Stimulated activated CD8-positive, alpha-beta memory T cell treated with anti-CD3 and anti-CD28 coated beads, Interleukin-4, amount 100 ng/mL, for 24 hours (primary cell): ENCODE data around the gene THADA.

Experiments
- DNase-seq: peaks from one replicate; pipeline ENCODE4 v3.0.0-alpha.2; 2020; ENCODE audit warnings: low read depth

THADA gene

DNA sequence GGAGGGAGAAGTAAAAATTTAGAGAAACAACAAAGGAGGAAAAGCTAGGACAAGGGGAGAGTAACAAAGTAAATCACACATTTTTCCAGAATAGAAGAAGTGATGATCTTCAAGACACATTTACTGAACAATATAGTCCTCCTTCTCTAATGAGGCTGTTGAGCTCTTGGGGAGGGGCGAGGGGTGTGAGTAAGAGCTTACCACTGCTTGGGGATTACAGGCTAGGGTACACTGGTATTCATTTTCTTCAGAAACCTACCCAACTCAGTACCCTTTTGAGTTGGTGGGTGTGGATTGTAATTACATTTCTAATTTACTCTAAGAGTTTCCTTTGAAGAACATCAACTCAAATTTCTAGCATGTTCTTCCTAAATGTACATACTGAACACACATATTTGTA, 211.7 kb downstream of the THADA start:
- DNase-seq: no peak

DNA sequence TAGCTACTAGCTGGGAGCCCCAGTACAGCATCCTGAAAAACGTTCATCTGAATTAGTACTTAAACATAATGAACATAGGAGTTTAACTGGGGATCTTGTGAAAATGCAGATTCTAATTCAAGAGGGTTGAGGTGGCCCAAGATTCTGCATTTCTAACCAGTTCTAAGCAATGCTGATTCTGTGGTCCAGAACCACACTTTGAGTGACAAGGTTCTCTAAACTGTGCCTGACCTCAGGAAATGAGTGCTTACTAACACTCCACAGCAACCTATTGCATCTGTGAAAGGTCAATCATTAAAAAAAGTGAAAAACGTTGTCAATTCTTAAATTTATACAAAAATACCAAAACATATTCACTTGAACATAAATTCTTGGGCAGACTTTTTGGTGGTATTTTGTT, 212.3 kb downstream of the THADA start:
- no peak for DNase-seq

DNA sequence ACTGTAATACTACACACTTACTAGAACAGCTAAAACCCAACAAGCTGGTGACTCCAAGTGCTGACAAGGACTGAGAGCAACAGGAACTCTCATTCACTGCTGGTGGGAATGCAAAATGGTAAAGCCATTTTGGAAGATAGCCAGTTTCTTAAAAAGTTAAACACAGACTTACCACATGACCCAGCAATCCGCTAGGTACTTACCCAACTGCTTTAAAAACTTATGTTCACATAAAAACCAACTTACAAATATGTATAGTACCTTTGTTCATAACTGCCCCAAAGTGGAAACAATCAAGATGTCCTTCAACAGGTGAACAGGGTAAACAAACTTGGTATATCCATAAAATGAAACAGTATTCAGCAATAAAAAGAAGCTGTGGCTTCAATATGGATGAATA, 216.3 kb downstream of the THADA start:
- DNase-seq: no peak

DNA sequence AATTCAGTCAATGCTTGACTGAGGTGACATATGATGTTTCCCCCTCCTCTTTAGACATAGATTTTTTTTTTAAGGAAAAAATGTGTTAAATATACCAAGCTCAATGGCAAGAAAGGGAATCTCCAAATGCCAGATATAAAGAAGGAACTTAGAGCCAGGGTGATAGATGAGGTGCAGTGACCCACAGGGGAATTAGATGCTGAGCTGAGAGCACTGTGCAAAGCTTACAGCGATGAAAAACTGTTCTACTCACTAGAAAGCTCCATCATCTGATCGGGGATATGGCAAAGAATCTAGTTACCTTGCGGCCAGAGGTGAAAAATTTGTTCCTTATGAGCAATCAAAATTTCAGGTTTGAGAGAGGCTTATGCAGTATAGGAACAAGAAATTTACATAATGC, 218.5 kb downstream of the THADA start:
- DNase-seq: no peak

DNA sequence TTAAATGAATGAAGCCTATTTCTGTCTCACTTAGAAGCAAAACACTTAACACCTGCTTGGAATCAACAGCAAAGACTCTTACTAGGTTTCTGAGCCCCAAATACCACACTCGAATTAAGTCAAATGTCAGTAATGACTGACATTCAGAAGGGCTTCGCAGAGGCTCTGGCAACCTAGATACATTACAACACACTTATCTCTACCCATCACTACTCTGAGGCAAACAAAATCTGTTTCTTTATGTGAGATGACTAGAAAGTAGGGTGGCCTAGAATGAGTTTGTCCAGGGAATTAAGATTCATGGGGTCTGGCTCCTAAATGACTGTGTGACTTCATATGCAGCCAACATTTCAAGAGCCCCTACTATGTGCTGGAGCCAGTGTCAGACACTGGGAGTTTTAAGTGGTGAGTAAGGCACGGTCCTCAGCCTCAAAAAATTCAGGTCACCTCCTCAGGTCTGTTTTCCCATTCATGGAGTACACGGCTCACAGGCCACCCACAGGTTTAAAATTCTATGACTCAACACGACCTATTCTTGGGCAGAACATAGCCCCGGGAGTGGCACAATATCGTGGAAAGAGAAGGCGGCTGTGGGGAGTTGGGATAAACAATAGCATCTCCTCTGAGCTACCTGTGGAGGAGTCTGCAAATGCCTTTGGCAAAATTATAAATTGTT, 219.2 kb downstream of the THADA start:
- DNase-seq: no peak

DNA sequence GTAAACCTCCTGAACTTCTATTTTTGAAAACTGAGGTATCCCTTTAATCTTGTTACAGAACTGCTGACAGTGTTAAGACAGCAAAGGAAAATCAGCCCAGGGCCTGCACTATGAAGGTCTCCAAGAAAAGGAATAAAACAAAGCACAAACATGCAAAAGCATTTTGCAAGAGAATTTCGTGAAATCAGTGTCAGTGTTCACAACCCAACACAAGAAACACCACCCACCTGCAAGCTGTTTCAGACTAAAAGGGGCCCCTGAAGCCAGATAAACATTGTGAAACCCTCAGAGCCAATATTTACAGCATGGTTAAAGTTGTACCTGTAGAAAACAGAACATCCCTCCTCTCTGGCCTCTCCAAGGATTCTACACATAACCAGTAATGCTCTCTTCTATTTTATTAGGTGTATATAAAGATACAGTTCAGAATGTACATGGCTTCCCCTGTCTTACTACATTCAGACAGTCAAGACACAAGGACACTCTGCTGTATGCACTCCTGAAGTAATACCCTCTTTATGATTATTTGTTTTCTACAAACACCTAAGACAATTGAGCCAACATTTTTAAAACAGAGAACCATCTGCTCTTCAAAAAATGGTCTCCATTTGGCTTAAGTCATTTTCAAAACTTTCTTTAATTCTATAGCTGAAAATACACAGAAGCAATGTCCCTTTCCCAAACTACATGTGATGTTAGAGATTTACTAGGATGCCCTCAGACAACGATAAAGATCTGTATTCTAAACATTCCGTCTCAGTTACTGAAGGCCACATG, 219.9 kb downstream of the THADA start:
- no peak for DNase-seq

DNA sequence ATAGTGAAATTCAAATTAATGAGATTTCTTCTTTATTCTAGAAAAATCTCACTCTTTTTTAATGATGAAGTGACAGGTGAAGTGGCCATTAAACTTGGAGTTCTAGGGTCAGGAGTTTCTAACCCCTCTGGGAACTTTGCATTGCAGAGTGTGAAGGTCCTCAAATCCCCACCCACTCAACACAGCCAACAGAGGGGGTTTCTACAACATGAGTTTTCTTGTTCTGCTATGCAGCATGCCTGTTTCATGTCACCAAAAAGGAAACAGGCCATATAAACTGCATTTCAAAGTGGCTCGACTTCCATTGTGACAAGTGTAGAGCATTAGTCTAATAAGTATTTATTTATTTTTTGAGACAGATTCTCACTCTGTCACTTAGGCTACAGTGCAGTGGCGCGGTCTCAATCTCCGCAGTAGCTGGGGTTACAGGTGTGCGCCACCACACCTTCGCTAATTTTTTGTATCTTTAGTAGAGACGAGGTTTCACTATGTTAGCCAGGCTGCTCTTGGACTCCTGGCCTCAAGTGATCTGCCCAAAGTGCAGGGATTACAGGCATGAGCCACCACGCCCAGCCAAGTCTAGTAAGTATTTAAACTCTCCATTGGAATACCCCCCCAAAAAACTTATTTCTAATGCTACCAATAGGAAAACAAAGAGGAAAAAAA, 223.3 kb downstream of the THADA start:
- no peak for DNase-seq

DNA sequence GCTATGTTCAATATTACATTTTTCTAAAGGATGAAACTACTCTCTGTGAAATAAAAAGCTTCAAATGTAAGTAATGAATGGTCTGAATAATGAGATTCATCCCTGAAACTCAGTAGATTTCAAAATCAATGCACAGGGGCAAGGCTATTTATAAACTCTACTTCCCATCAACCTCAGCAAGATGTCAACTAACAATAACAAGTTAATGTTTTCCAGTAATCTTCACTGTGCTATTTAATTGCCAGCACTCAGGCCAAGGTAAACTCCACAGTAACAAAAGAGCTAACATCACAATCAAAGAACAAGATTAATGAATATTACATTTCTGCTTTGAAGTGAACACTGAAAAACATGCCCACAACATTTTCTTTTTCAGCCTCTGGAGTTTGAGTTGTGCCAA, 225.1 kb downstream of the THADA start:
- no peak for DNase-seq

DNA sequence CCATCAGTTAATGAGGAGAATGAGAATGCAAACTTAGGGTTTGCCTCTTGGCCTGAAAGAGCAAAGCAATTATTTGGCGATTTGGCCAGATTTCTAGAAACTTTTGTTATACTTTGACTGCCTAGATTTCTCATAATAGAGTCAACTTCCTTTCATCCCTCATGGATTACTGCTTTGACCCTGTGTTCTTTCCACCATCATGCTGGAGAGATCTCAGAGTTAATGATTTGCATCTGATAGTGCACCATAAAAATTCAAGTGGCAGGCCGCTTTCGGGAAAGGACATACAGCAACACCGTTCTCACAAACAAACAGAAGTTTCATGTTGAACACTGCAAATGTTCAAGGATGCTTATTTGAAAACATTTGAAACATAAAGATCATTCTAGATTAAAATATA, 225.7 kb downstream of the THADA start:
- no peak for DNase-seq

DNA sequence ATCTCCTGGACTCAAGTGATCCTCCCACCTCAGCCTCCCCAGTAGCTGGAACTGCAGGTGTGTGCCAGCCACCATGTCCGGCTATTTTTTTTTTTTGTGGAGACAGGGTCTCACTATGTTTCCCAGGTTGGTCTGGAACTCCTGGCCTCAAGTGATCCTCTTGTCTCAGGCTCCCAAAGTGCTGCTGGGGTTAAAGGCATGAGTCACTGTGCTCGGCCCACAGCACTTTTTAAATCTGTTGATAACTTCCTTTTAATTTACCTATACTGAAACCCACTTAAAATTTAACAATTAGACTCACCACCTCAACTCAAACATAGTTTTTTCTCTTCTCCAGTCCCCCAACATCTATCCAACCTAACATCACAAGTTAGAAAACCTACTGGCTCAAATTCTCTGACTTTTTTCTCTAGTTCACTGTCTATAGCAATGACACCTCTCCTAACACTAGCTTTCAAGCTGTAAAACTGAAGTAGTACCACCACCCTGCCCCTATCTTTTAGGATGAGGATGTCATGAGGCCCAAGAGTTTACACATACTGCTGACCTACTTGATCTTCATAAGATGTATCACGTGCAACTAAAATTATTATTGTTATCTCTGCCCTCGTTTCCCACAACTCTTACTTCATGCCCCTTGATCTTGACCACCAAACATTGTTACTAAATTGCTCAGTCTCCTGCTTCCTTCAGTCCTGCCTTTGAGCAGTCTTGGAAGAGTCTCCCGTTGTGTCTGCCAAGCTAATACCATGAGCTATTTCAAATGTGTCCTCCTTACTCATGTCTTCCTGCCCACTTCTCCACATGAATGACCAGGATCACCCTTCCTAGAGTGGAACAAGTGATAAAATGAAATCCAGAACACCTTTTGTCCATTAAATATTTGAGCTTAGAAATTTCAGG, 227.1 kb downstream of the THADA start:
- DNase-seq: no peak

DNA sequence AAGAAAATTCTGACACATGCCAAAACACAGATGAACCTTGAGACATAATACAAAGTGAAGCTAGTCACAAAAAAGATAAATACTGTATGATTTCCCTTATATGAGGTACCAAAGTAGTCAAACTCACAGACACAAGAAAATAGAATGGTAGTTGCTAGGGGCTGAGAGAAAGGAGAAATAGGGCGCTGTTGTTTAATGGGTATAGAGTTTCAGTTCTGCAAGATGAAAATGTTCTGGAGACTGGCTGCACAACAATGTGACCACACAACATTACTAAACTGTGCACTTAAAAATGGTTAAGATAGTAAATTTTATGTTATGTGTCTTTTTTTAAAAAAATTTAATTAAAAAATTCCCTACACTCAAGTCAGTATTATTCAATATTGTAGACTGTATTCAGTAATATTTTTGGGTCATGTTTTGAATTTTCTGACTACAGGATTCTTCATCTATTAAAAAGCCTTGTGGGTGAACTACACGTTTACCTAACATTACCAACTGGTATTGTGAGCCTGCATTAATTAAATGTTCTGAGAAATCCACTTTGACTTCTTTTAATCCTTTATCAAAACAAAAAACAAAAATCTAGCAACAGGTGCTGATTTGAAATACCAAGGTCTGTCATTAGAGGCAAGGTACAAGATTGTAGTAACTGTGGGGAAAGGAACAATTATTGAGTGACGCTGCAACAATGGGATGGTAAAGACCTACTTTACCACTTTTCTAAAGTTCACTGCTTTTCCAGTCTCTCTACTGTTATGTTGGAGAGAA, 228.6 kb downstream of the THADA start:
- no peak for DNase-seq

DNA sequence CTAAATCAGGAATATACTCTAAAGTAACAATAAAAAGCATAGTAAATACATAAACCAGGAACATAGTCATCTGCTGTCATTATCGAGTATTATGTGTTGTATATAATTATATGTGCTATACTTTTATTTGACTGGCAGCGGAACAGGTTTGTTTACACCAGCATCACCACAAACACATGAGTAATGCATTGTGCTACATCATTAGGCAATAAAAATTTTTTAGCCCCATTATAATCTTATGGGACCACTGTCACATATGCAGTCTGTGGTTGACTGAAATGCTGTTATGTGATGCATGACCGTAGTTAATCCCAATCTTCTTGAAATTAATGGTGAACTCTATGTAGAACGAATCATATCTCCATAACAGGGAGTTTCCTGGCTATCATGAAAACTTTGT, 232.7 kb downstream of the THADA start:
- DNase-seq: no peak

DNA sequence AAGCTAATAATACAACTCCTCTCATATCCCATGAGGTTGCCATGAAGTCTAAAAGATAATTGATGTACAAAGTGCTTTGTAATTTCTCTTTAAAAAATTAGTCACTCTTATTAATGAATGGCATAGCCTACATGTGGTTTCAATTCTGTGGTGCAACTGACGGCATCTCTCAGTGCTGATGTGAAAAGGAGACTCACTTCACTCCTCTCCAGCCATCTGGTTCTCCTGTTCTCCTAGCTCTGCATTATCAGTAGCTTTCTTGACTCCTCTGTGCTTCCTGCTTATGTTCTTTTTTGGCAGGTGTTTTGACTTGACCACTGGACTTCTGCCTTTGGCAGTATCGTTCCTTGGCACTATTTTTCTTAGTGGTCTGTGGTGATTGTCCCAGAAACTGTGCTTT, 234.6 kb downstream of the THADA start:
- no peak for DNase-seq

DNA sequence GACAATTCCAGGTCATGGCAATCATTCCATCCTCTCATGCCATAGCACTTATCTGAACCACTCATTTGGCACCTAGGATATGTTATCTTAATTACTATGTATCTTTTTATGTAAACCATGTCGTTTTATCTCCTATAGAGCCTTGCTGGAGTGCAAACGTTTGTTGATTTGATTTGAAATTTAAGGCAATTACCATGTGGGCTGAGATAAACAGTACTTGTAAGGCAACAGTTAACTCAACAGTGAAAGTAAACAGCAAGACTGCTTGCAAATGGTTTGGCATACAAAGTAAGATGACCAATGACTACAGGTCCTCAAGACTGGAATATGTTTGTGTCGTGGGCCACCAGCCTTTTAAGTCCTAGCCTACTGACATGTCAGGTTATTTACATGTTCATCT, 235.7 kb downstream of the THADA start:
- DNase-seq: no peak

DNA sequence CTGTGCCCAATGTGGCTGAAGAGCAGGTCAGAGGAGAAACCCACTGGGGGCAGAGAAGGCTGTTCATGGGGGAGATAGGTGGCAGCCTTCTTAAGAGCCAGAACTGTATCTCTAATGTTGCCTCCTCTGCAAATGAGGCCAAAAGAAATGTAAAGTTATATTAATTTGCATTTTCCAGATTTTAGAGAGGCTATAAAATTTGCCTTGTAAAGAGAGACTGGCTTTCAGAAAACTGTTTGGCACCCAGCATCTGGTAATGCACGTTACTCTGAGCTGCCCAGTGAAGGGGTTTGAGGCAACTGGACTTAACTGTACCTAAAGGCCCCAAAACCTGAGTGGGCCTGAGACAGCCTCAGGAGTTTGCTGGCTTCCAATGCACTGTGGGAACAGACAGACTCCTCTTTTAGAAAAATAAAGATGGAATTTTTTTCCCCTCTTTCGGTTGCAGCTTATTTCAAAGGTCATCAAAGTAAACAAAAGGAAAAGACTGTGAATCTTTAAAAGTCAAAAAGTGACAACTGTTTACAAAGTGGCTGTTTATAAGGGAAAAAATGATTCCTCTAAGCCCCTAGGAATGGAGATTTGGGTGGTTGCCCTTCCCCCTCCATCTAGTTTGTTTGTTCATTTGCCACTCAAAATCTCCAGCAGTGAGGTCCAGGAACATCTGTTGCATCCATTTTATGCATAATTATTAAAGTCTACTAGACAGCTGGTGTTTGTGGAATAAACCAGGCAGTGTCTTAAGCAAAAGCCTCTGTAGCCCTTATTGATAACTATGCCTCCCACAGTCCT, 237.2 kb downstream of the THADA start:
- DNase-seq: no peak

DNA sequence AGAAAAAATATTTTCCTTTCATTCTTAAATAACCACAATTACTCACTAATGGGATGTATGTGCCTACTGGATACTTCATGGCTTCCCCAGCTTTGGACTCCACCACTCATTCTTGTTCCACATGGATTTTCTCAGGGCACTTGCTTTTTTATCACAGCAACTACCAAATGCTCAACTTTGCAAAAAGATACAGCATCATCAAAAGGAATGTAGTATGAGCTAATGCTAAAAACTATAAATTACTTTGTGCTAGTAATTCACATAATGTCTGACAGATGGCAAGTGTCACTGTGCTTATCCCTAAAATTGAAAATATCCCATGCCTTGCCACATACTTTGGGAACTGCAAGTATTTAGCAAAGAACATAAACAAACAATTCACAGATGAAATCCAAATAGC, 239.1 kb downstream of the THADA start:
- DNase-seq: no peak

DNA sequence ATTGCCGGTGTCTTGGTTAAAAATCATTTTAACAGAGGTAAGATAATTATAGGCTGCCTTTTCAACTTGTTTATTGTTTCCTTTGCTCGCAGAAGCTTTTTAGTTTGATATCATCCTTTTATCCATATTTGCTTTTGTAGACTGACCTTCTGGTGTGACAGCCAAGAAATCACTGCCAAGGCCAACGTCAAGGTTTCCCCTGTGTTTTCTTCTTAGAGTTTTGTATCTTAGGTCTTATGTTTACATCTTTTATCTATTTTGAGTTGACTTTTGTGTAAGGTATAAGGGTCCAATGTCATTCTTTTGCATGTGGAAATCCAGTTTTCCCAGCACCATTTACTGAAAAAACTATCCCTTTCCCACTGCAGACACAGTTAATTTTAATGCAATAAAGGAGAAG, 240.4 kb downstream of the THADA start:
- no peak for DNase-seq

DNA sequence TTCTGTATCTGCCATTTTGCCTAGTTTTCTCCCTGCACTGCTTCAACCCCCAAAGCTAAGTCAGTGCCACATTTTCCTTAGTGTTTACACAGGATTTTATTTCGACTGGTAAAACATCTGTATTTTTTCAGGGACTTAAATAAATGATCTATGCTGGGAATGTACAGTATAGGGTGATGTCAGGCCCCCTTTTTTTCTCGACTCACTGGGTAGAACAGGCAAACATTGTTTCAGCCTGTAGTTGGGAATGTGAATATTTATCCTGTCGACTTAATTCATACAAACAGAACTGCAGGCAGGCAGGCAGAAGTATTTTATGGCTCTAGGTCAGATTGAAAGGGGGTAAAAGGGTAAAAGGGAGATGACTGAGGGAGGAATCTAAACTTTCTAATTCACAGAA, 245.9 kb downstream of the THADA start:
- no peak for DNase-seq

DNA sequence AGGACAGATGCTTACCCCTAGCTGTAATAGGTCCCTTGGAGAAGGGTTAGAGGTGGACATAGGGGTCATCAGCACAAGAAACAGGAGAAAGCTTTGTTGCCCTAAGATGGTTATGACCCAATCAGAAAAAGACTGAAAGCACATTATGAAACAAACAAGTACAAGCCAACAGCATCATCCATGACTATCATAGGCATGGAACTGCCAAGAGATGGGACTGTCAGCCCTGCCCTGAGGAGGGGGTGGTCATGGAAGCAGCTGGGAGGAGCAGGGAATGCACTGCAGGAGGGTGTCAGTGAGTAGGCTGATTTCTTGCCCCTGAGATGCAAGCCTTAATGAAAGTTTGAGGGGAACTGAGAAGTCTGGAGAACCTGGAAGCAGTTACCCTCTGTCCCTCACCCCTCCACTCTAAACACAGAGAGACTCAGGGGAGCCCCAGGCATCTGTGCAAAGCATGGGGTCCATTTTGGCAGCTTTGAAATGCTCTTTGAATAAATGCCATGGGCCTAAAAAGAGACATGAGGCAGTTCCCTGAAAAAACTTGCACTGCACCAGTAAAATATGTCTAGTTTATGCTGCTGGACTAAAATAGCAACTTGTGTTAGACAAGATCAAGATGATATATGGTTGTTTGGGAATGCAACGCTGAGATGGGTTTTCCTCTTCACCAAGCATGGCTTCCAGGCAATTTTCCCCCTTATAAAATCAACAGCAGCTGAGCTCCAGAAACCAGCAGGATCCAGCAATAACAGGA, 246.8 kb downstream of the THADA start:
- no peak for DNase-seq

DNA sequence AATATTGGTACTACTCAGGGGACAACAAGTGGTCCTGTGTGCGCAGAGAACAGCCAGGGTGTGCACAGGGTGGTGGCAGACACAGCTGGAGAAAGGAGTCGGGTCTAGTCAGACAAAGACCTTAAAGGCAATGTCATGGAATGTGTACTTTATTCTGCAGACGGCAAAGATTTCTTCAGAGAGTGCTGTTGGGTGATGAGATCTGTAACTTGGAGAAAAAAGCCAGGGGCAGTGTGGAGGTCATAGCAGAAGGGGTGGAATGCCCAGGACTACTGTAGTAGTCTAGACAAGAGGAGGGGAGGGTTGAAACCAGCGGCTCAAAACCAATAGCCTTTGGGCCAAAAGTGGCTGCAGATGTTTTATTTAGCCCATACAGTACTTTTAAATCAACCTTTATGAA, 248.1 kb downstream of the THADA start:
- DNase-seq: no peak
